GM15510 (cell line): ENCODE data around the gene NLGN3.

Experiments
- POLR2A ChIP-seq: IDR thresholded peaks from 3 replicates; pipeline ENCODE4 v1.6.1; 2011; ENCODE audit warnings: borderline replicate concordance; ENCODE audit not compliant: insufficient read length; ENCODE audit errors: extremely low read depth

The NLGN3 gene

GRCh38 chrX:71107762-71108360 is 36.8 kb upstream of the NLGN3 start:
- no peak for TF ChIP-seq POLR2A

GRCh38 chrX:71109051-71109450 is 35.6 kb upstream of the NLGN3 start:
- TF ChIP-seq POLR2A = no peak

DNA sequence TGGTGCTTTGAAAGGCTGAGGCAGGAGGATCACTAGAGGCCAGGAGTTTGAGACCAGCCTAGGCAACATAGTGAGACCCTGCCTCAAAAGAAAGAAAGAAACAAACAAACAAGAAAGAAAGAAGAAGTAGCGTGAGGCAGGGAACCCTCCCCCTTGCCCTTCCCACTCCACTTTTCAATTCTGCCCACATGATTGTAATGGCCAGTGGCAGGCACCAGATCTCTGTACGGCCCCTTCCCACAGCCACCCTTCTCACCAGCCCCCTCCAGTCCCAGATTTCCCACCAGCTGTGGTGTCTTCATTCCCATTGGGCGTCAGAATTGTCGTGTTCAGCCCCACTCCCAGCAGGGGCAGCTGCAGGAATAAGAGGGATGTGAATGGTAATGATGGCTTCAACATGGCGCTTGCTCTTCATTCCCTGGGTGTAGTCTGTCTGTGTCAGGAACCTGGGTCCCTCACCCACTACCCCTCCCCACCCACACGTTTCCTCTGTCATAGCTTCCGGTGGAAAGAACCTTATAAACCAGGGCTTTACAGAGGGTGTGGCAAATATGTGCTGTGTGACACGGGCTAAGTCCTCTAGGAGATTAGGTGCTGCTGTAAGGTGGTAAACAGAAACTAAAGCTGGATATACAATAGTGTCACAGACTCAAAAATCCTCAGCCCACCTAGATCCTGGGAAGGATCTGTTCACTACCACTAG is 33.3 kb upstream of the NLGN3 start, which contains the start of gene IL2RG:
IL2RG (minus strand) TSS at position 437 of the 703 bp plus-strand sequence; CDS start at position 399, 38 bp downstream.
- peak; percentile 66 for TF ChIP-seq POLR2A

- TF ChIP-seq POLR2A = no peak
Observed at GRCh38 chrX:71111921-71112431, 32.7 kb upstream of the NLGN3 start.

DNA sequence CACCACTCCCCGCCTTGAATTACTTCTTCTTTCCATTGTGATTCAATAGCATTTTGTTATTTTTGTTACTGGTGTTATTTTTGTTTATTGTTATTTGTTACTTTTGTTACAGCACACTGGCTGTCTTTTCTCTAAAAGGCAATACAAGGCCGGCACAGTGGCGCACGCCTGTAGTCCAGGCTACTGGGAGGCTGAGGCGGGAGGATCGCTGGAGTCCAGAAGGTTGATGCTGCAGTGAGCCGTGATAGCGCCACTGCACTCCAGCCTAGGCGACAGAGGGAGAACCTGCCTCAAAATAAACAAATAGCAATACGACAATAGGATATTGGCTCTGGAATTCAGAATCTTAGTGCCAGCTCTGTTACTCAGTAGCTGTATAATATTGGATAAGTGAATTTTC is 27.3 kb upstream of the NLGN3 start:
- no peak for TF ChIP-seq POLR2A

DNA sequence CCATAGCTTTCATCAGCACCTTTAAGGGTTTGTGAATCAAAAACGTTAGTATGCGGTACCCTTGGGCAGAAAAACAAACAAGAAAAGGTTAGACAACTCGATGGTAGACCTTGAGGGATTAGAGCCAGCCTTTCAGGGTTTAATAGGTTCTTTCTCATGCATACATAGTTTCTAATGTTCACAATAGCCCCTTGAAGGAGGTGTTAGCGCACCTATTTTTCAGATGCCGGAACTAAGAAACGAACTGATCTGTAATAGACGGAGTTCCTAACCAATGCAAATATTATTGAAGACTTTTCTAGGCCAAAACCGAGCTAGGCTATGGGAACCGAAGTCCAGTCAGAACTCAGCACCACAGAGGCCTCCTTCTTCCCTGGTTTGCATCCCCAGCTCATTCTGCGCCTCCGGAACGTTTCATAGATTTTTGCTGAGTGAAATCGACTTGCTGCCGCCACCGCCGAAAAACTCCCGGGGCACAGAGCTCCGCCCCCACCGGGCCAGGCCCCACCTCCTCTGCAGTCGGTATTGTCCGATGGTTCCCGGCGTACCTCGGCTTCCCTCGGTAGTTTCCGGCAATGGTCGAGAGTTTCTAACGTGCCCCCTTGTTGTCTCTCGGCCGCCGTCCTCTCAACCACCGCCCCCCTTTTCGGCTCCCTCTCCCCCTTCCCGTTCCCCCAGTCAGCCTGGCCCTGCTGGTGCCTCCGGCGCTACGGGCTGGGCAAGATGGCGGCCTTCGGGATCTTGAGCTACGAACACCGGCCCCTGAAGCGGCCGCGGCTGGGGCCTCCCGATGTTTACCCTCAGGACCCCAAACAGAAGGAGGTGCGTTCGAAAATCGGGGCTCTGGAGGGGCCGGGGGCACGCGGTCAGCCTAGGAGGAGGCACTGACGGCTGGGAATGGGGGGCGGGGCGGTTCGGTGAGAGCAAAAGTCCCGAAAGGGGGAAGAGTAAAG is 26.3 kb upstream of the NLGN3 start, which contains the start of gene MED12:
MED12 (plus strand) TSS at position 565 of the 953 bp plus-strand sequence; CDS start at position 724, 159 bp downstream.
- TF ChIP-seq POLR2A = peak; percentile 55

GRCh38 chrX:71118985-71119535 is 25.6 kb upstream of the NLGN3 start:
- no peak for TF ChIP-seq POLR2A

DNA sequence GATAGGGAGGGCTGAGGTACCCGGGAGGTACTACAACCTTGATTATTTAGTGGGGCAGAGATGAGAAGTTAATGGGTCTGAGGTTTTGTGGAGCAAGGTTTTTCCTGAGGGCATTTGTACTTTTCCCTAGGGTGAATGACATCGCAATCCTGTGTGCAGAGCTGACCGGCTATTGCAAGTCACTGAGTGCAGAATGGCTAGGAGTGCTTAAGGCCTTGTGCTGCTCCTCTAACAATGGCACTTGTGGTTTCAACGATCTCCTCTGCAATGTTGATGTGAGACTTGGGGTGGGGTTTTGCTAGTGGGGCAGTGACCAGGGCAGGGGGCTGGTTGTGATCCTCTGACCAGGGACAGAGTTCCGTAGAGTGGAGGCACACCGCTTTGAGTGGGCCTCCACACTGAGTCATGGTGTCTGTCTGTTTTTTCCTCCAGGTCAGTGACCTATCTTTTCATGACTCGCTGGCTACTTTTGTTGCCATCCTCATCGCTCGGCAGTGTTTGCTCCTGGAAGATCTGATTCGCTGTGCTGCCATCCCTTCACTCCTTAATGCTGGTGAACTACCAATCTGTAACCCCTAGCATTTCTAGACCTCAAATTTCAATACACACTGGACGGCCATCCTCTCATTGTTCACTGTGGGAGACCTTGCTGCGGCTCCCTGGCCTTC is 16.3 kb upstream of the NLGN3 start:
- no peak for TF ChIP-seq POLR2A

DNA sequence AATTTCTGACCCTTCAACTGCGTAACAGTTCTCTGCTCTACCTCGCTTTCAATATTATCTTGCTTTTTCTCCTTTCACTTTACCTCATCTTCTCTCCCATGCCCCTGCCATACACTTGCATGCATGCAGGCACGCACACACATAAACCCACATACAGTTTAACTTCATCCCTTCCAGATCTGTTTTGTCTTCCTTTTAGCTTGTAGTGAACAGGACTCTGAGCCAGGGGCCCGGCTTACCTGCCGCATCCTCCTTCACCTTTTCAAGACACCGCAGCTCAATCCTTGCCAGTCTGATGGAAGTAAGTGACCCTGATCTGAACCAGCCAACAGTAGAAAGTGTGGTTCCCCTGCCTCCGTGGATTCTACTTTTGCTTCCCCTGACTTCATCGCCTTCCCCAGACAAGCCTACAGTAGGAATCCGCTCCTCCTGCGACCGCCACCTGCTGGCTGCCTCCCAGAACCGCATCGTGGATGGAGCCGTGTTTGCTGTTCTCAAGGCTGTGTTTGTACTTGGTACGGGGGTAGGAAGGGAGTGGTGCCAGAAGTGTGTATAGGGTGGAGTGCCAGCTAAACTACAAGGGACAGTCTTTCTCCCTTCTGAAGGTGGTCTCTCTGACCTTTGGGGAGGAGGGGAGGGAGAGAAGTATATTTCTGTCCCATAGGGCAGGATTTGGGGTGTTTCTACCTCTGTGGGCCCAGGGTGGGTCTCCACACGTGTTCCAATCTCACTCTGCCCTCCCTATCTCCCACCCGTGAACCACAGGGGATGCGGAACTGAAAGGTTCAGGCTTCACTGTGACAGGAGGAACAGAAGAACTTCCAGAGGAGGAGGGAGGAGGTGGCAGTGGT is 15.5 kb upstream of the NLGN3 start:
- no peak for TF ChIP-seq POLR2A

GRCh38 chrX:71131510-71131909 is 13.1 kb upstream of the NLGN3 start:
- no peak for TF ChIP-seq POLR2A

GRCh38 chrX:71140440-71140839 is 4.2 kb upstream of the NLGN3 start:
- TF ChIP-seq POLR2A = no peak

- TF ChIP-seq POLR2A = no peak
Observed at GRCh38 chrX:71143508-71143907, 1.1 kb upstream of the NLGN3 start.
